HEK293 (cell line): ENCODE results near the gene TMEM63B.

Experiments
- BCL11A ChIP-seq: fragments of 450-650 bp; formaldehyde crosslinking; IDR thresholded peaks from 2 replicates; pipeline ENCODE4 v1.5.1; 2016; ENCODE audit warnings: low read depth, missing biosample characterization, missing genetic modification characterization
- BCL6B ChIP-seq: fragments of 450-650 bp; formaldehyde crosslinking; IDR thresholded peaks from 2 replicates; pipeline ENCODE4 v1.5.1; 2017; ENCODE audit warnings: missing biosample characterization, missing genetic modification characterization
- HOXC10 ChIP-seq: sonication (generic); formaldehyde crosslinking; IDR thresholded peaks from 2 replicates; pipeline ENCODE4 v1.8.1; 2023; ENCODE audit warnings: mild to moderate bottlenecking, missing genetic modification reagents
- IKZF3 ChIP-seq: fragments of 450-650 bp; IDR thresholded peaks from 2 replicates; pipeline ENCODE4 v1.5.0; 2018; ENCODE audit warnings: missing biosample characterization, mild to moderate bottlenecking, missing genetic modification characterization, moderate library complexity
- KLF16 ChIP-seq: fragments of 450-650 bp; formaldehyde crosslinking; IDR thresholded peaks from 2 replicates; pipeline ENCODE4 v1.5.1; 2017; ENCODE audit warnings: missing biosample characterization, missing genetic modification characterization
- MZF1 ChIP-seq: fragments of 450-650 bp; formaldehyde crosslinking; IDR thresholded peaks from 2 replicates; pipeline ENCODE4 v1.5.1; 2017; ENCODE audit warnings: missing biosample characterization, missing genetic modification characterization, borderline replicate concordance
- PRDM6 ChIP-seq: fragments of 450-650 bp; formaldehyde crosslinking; IDR thresholded peaks from 2 replicates; pipeline ENCODE4 v1.5.1; 2017; ENCODE audit warnings: missing biosample characterization, missing genetic modification characterization
- SETDB1 ChIP-seq: IDR thresholded peaks from one replicate; pipeline ENCODE4 v1.6.1; 2017; ENCODE audit warnings: mild to moderate bottlenecking, low read length, moderate library complexity, mixed read lengths; ENCODE audit not compliant: insufficient read length
- SP2 ChIP-seq: fragments of 450-650 bp; formaldehyde crosslinking; IDR thresholded peaks from 2 replicates; pipeline ENCODE4 v1.5.1; 2016; ENCODE audit warnings: missing biosample characterization, missing genetic modification characterization
- ZBTB17 ChIP-seq: fragments of 450-650 bp; formaldehyde crosslinking; IDR thresholded peaks from 2 replicates; pipeline ENCODE4 v1.5.1; 2016; ENCODE audit warnings: missing biosample characterization, missing genetic modification characterization
- ZBTB21 ChIP-seq: fragments of 450-650 bp; formaldehyde crosslinking; IDR thresholded peaks from 2 replicates; pipeline ENCODE4 v1.5.1; 2017; ENCODE audit warnings: missing biosample characterization, missing genetic modification characterization
- ZFP37 ChIP-seq: fragments of 450-650 bp; formaldehyde crosslinking; IDR thresholded peaks from 2 replicates; pipeline ENCODE4 v1.5.1; 2016; ENCODE audit warnings: missing biosample characterization, missing genetic modification characterization
- ZFP69B ChIP-seq: fragments of 450-650 bp; formaldehyde crosslinking; IDR thresholded peaks from 2 replicates; pipeline ENCODE4 v1.5.1; 2016; ENCODE audit warnings: missing biosample characterization, missing genetic modification characterization
- ZNF132 ChIP-seq: fragments of 450-650 bp; formaldehyde crosslinking; IDR thresholded peaks from 2 replicates; pipeline ENCODE4 v1.5.1; 2017; ENCODE audit warnings: missing biosample characterization, missing genetic modification characterization, borderline replicate concordance
- ZNF140 ChIP-seq: fragments of 450-650 bp; formaldehyde crosslinking; IDR thresholded peaks from 2 replicates; pipeline ENCODE4 v1.5.1; 2016; ENCODE audit warnings: missing biosample characterization, missing genetic modification characterization
- ZNF184 ChIP-seq: fragments of 450-650 bp; IDR thresholded peaks from 2 replicates; pipeline ENCODE4 v1.5.1; 2018; ENCODE audit warnings: missing biosample characterization, mild to moderate bottlenecking, missing genetic modification characterization
- ZNF292 ChIP-seq: fragments of 450-650 bp; formaldehyde crosslinking; IDR thresholded peaks from 2 replicates; pipeline ENCODE4 v1.5.1; 2016; ENCODE audit warnings: low read depth, missing biosample characterization, missing genetic modification characterization, borderline replicate concordance
- ZNF324 ChIP-seq: fragments of 450-650 bp; formaldehyde crosslinking; IDR thresholded peaks from 2 replicates; pipeline ENCODE4 v1.5.1; 2016; ENCODE audit warnings: missing biosample characterization, missing genetic modification characterization
- ZNF341 ChIP-seq: fragments of 450-650 bp; formaldehyde crosslinking; IDR thresholded peaks from 2 replicates; pipeline ENCODE4; 2016; ENCODE audit warnings: low read depth, missing biosample characterization, missing genetic modification characterization
- ZNF391 ChIP-seq: fragments of 450-650 bp; formaldehyde crosslinking; IDR thresholded peaks from 2 replicates; pipeline ENCODE4 v1.5.1; 2016; ENCODE audit warnings: low read depth, missing biosample characterization, missing genetic modification characterization, borderline replicate concordance
- ZNF501 ChIP-seq: fragments of 450-650 bp; formaldehyde crosslinking; IDR thresholded peaks from 2 replicates; pipeline ENCODE4 v1.5.1; 2016; ENCODE audit warnings: missing biosample characterization, missing genetic modification characterization
- ZNF514 ChIP-seq: fragments of 450-650 bp; formaldehyde crosslinking; IDR thresholded peaks from 2 replicates; pipeline ENCODE4 v1.5.1; 2016; ENCODE audit warnings: missing biosample characterization, missing genetic modification characterization
- ZNF658 ChIP-seq: fragments of 450-650 bp; formaldehyde crosslinking; IDR thresholded peaks from 2 replicates; pipeline ENCODE4; 2016; ENCODE audit warnings: missing biosample characterization, missing genetic modification characterization
- ZNF692 ChIP-seq: fragments of 450-650 bp; formaldehyde crosslinking; IDR thresholded peaks from 2 replicates; pipeline ENCODE4 v1.5.1; 2016; ENCODE audit warnings: missing biosample characterization, missing genetic modification characterization
- ZNF707 ChIP-seq: fragments of 450-650 bp; formaldehyde crosslinking; IDR thresholded peaks from 2 replicates; pipeline ENCODE4 v1.5.1; 2016; ENCODE audit warnings: missing biosample characterization, missing genetic modification characterization
- ZNF777 ChIP-seq: fragments of 450-650 bp; formaldehyde crosslinking; IDR thresholded peaks from 2 replicates; pipeline ENCODE4 v1.5.1; 2017; ENCODE audit warnings: missing biosample characterization, missing genetic modification characterization, borderline replicate concordance
- ZNF843 ChIP-seq: fragments of 450-650 bp; formaldehyde crosslinking; IDR thresholded peaks from 2 replicates; pipeline ENCODE4 v1.5.1; 2016; ENCODE audit warnings: missing biosample characterization, missing genetic modification characterization
- TF ChIP-seq, protein P1 (sequence below): fragments of 450-650 bp; formaldehyde crosslinking; IDR thresholded peaks from 2 replicates; pipeline ENCODE4 v1.5.0; 2017; ENCODE audit warnings: missing biosample characterization, missing genetic modification characterization, borderline replicate concordance
- TF ChIP-seq, protein P2 (sequence below): sonication (generic); formaldehyde crosslinking; IDR thresholded peaks from 2 replicates; pipeline ENCODE4 v1.8.1; 2022; ENCODE audit warnings: mild to moderate bottlenecking, moderate library complexity, missing genetic modification reagents
- TF ChIP-seq, protein P3 (sequence below): fragments of 450-650 bp; formaldehyde crosslinking; IDR thresholded peaks from 2 replicates; pipeline ENCODE4 v1.5.1; 2016; ENCODE audit warnings: missing biosample characterization, missing genetic modification characterization

Gene TMEM63B

GRCh38 chr6:44151348-44152108, 24.2 kb downstream of the TMEM63B start (continued):
- TF ChIP-seq, protein P1, sequence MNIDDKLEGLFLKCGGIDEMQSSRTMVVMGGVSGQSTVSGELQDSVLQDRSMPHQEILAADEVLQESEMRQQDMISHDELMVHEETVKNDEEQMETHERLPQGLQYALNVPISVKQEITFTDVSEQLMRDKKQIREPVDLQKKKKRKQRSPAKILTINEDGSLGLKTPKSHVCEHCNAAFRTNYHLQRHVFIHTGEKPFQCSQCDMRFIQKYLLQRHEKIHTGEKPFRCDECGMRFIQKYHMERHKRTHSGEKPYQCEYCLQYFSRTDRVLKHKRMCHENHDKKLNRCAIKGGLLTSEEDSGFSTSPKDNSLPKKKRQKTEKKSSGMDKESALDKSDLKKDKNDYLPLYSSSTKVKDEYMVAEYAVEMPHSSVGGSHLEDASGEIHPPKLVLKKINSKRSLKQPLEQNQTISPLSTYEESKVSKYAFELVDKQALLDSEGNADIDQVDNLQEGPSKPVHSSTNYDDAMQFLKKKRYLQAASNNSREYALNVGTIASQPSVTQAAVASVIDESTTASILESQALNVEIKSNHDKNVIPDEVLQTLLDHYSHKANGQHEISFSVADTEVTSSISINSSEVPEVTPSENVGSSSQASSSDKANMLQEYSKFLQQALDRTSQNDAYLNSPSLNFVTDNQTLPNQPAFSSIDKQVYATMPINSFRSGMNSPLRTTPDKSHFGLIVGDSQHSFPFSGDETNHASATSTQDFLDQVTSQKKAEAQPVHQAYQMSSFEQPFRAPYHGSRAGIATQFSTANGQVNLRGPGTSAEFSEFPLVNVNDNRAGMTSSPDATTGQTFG (tag by site-specific recombination), result no peak
- TF ChIP-seq ZNF658 (tag by site-specific recombination) (no peak), PRDM6 (tag by site-specific recombination) (no peak), ZNF140 (no peak), SP2 (tag by site-specific recombination) (no peak), ZNF707 (no peak), ZNF184 (tag by site-specific recombination) (no peak), ZFP69B (no peak), KLF16 (tag by site-specific recombination) (no peak), ZNF501 (peak; percentile 66), ZNF341 (tag by site-specific recombination) (no peak), MZF1 (tag by site-specific recombination) (no peak), IKZF3 (no peak), BCL6B (tag by site-specific recombination) (no peak), ZBTB17 (tag by site-specific recombination) (peak; percentile 90), ZNF843 (tag by site-specific recombination) (no peak), ZNF777 (tag by site-specific recombination) (no peak), ZBTB21 (0 out of 2 replicates have a peak, but pooled peaks have one; percentile 28), ZNF292 (tag by site-specific recombination) (no peak), ZNF692 (tag by site-specific recombination) (0 out of 2 replicates have a peak, but pooled peaks have one; percentile 20), ZNF514 (tag by site-specific recombination) (no peak), ZNF132 (tag by site-specific recombination) (no peak), SETDB1 (no peak), HOXC10 (CRISPR knock-in tag) (no peak), ZNF324 (tag by site-specific recombination) (peak; percentile 73; the same call in 1 of the 2 replicates), ZNF391 (tag by site-specific recombination) (no peak), ZFP37 (tag by site-specific recombination) (0 out of 2 replicates have a peak, but pooled peaks have one; percentile 43), BCL11A (tag by site-specific recombination) (no peak)
- TF ChIP-seq, protein P2, sequence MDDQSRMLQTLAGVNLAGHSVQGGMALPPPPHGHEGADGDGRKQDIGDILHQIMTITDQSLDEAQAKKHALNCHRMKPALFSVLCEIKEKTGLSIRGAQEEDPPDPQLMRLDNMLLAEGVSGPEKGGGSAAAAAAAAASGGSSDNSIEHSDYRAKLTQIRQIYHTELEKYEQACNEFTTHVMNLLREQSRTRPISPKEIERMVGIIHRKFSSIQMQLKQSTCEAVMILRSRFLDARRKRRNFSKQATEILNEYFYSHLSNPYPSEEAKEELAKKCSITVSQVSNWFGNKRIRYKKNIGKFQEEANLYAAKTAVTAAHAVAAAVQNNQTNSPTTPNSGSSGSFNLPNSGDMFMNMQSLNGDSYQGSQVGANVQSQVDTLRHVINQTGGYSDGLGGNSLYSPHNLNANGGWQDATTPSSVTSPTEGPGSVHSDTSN (CRISPR knock-in tag), result peak; percentile 91
- TF ChIP-seq, protein P3, sequence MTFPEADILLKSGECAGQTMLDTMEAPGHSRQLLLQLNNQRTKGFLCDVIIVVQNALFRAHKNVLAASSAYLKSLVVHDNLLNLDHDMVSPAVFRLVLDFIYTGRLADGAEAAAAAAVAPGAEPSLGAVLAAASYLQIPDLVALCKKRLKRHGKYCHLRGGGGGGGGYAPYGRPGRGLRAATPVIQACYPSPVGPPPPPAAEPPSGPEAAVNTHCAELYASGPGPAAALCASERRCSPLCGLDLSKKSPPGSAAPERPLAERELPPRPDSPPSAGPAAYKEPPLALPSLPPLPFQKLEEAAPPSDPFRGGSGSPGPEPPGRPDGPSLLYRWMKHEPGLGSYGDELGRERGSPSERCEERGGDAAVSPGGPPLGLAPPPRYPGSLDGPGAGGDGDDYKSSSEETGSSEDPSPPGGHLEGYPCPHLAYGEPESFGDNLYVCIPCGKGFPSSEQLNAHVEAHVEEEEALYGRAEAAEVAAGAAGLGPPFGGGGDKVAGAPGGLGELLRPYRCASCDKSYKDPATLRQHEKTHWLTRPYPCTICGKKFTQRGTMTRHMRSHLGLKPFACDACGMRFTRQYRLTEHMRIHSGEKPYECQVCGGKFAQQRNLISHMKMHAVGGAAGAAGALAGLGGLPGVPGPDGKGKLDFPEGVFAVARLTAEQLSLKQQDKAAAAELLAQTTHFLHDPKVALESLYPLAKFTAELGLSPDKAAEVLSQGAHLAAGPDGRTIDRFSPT (tag by site-specific recombination), result no peak
